DMS153 treated with DMSO at 0.1 percent for 48 hours (cell line): ENCODE results near the gene FFAR1.

Experiments
- DNase-seq: peaks from one replicate; lab custom pipeline; 2025; ENCODE audit not compliant: unreplicated experiment; lab: John Stamatoyannopoulos, UW

The FFAR1 gene

GRCh38 chr19:35347171-35347929 lies at the start of gene FFAR1:
Gene FFAR1 (plus strand): TSS chr19:35347902. CDS start chr19:35351552, 3,650 bp downstream.
- no peak for DNase-seq

- no peak for DNase-seq
Observed at GRCh38 chr19:35297922-35298321, 49.8 kb upstream of the FFAR1 start.

GRCh38 chr19:35298561-35298972 lies 49.1 kb upstream of the FFAR1 start:
- DNase-seq, result no peak

GRCh38 chr19:35299523-35300338 lies 48.0 kb upstream of the FFAR1 start:
- DNase-seq, result no peak

GRCh38 chr19:35300339-35300649 lies 47.4 kb upstream of the FFAR1 start:
- DNase-seq, result no peak

- no peak for DNase-seq
Observed at GRCh38 chr19:35301961-35302360, 45.7 kb upstream of the FFAR1 start.

GRCh38 chr19:35302446-35302845 lies 45.3 kb upstream of the FFAR1 start:
- DNase-seq, result no peak

GRCh38 chr19:35303357-35303915 lies 44.3 kb upstream of the FFAR1 start:
- no peak for DNase-seq

- no peak for DNase-seq
Observed at GRCh38 chr19:35304036-35304435, 43.7 kb upstream of the FFAR1 start.

GRCh38 chr19:35305181-35305580 lies 42.5 kb upstream of the FFAR1 start:
- DNase-seq, result no peak

GRCh38 chr19:35306473-35307246 lies 41.0 kb upstream of the FFAR1 start:
- no peak for DNase-seq

- DNase-seq, result no peak
Observed at GRCh38 chr19:35307931-35308330, 39.8 kb upstream of the FFAR1 start.

- no peak for DNase-seq
Observed at GRCh38 chr19:35308910-35309309, 38.8 kb upstream of the FFAR1 start.

GRCh38 chr19:35309481-35310279 lies 38.0 kb upstream of the FFAR1 start:
- no peak for DNase-seq

- DNase-seq, result no peak
Observed at GRCh38 chr19:35310331-35310730, 37.4 kb upstream of the FFAR1 start.

GRCh38 chr19:35310811-35311465 lies 36.8 kb upstream of the FFAR1 start:
- no peak for DNase-seq

- no peak for DNase-seq
Observed at GRCh38 chr19:35311901-35312665, 35.6 kb upstream of the FFAR1 start.

GRCh38 chr19:35313587-35313986 lies 34.1 kb upstream of the FFAR1 start:
- no peak for DNase-seq

GRCh38 chr19:35314031-35314430 lies 33.7 kb upstream of the FFAR1 start:
- DNase-seq, result no peak
